HepG2 (cell line): ENCODE data around the gene MIF4GD. TPM values are rescaled to one million over a fixed set of nuclear protein-coding genes. Genes with fewer than 3 reads are reported as not detected.

ENCODE experiments used
- ATF7-NPFF ChIP-seq: sonication (generic); formaldehyde crosslinking; IDR thresholded peaks from 2 replicates; pipeline ENCODE4 v1.8.1; 2023; ENCODE audit warnings: mild to moderate bottlenecking, low read depth, missing genetic modification reagents, moderate library complexity
- CHCHD3 ChIP-seq: sonication (generic); formaldehyde crosslinking; IDR thresholded peaks from 2 replicates; pipeline ENCODE4 v1.8.0; 2022; ENCODE audit warnings: mild to moderate bottlenecking, missing genetic modification reagents, moderate library complexity
- EEA1 ChIP-seq: sonication (generic); formaldehyde crosslinking; IDR thresholded peaks from 2 replicates; pipeline ENCODE4 v1.5.1; 2020; ENCODE audit warnings: mild to moderate bottlenecking, missing genetic modification reagents, borderline replicate concordance
- FOXP1 ChIP-seq, 2 experiments: fragments of 450-650 bp in 1 of 2; IDR thresholded peaks; 2 replicates each; pipeline ENCODE4 v1.6.1; 2017 to 2018; ENCODE audit warnings: antibody characterized with exemption in 1 of 2
- GRHL1 ChIP-seq: sonication (generic); formaldehyde crosslinking; conservative IDR thresholded peaks from 2 replicates; pipeline ENCODE4 v1.8.0; 2022; ENCODE audit warnings: missing genetic modification reagents
- HBP1 ChIP-seq: IDR thresholded peaks from 2 replicates; pipeline ENCODE4 v1.6.1; 2016; ENCODE audit warnings: low read depth, control low read depth
- KLF13 ChIP-seq: sonication (generic); formaldehyde crosslinking; IDR thresholded peaks from 2 replicates; pipeline ENCODE4 v1.4.0; 2020; ENCODE audit warnings: mild to moderate bottlenecking, missing genetic modification reagents
- PHF20 ChIP-seq: sonication (generic); formaldehyde crosslinking; IDR thresholded peaks from 2 replicates; pipeline ENCODE4 v1.5.0; 2020; ENCODE audit warnings: mild to moderate bottlenecking, missing genetic modification reagents
- SAFB2 ChIP-seq: sonication (generic); formaldehyde crosslinking; IDR thresholded peaks from 2 replicates; pipeline ENCODE4 v1.5.1; 2020; ENCODE audit warnings: missing genetic modification reagents, low read depth, mild to moderate bottlenecking, borderline replicate concordance
- SP1 ChIP-seq, 2 experiments: fragments of 450-650 bp in 1 of 2; sonication (generic) in 1 of 2; formaldehyde crosslinking in 1 of 2; IDR thresholded peaks; 2 replicates each; pipeline versions ENCODE4 v1.4.0 to v1.6.1; 2016 to 2020; ENCODE audit warnings: missing genetic modification reagents in 1 of 2
- ZBTB21 ChIP-seq: sonication (generic); formaldehyde crosslinking; IDR thresholded peaks from 2 replicates; pipeline ENCODE4 v1.4.0; 2020; ENCODE audit warnings: missing genetic modification reagents
- ZFP82 ChIP-seq: sonication (generic); formaldehyde crosslinking; IDR thresholded peaks from 2 replicates; pipeline ENCODE4 v1.5.1; 2020; ENCODE audit warnings: mild to moderate bottlenecking, missing genetic modification reagents, borderline replicate concordance
- polyA plus RNA-seq, 8 experiments: library from polyadenylated mRNA; depleted of rRNA in 3 of 8; stranded (reverse) in 7 of 8; unstranded in 1 of 8; fragments of >200 nt; fragmentation: Illumina TruSeq in 4 of 8; extraction: Trizol in 4 of 8; gene quantifications; 2 replicates each; pipeline versions ENCODE4 v1.2.1 to v1.2.3, GENCODE V29; 2011 to 2016; ENCODE audit warnings: low read depth in 4 of 8, missing spikeins in 1 of 8, mixed read lengths in 1 of 8; ENCODE audit not compliant: insufficient read depth in 1 of 8
- total RNA-seq, 5 experiments: library from RNA; depleted of rRNA; stranded (reverse); fragments of >200 nt; fragmentation: Illumina TruSeq; extraction: Trizol; gene quantifications; 2 replicates each; pipeline ENCODE4 v1.2.3, GENCODE V29; 2016; ENCODE audit warnings: low read depth in 1 of 5
- TF ChIP-seq, protein P1 (sequence below): sonication (generic); formaldehyde crosslinking; IDR thresholded peaks from 2 replicates; pipeline ENCODE4 v1.9.0; 2022; ENCODE audit warnings: low read depth, missing genetic modification reagents
- TF ChIP-seq, protein P2 (sequence below): sonication (generic); formaldehyde crosslinking; IDR thresholded peaks from 2 replicates; pipeline ENCODE4 v1.9.0; 2021; ENCODE audit warnings: missing genetic modification reagents, borderline replicate concordance
- TF ChIP-seq, protein P3 (sequence below): sonication (generic); formaldehyde crosslinking; conservative IDR thresholded peaks from 2 replicates; pipeline ENCODE4 v1.8.0; 2022; ENCODE audit warnings: low read depth, missing genetic modification reagents
- TF ChIP-seq, protein P4 (sequence below): IDR thresholded peaks from 2 replicates; pipeline ENCODE4 v1.6.1; 2016; ENCODE audit warnings: missing compliant biosample characterization, missing genetic modification reagents, borderline replicate concordance

The MIF4GD gene
- total and polyA plus RNA-seq, 2 of the 13 experiments (the other 11 are each of a cell fraction or from before 2014, with no cell fraction given), result 14.0 to 28.0 TPM

DNA sequence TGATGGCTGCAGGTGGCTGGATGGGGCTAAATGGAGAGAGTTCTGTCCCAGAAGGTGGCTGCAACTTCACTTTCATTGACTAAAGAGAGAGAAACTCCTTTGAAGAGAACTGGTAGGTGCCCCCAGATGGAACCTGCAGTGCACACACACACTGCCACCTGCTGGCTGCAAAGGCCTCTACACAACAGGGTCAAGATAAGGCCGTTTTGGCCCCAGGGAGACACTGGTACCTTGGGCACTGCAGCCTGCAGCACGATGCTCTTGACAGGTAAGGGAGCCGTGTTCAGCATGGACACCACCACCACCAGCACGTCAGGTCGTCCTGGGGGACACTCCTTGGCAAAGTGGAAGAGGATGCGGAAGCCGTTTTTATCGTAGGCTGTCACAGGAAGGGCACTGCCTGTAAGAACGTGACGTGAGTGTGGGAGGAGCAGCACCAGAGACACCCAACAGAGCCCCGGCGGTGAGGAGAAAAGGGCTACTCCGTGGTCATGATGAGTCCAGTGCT lies 32.3 kb downstream of the MIF4GD start (continued):
- TF ChIP-seq ZBTB21 (CRISPR knock-in tag), result no peak
- TF ChIP-seq EEA1 (CRISPR knock-in tag), result no peak
- TF ChIP-seq, protein P1, sequence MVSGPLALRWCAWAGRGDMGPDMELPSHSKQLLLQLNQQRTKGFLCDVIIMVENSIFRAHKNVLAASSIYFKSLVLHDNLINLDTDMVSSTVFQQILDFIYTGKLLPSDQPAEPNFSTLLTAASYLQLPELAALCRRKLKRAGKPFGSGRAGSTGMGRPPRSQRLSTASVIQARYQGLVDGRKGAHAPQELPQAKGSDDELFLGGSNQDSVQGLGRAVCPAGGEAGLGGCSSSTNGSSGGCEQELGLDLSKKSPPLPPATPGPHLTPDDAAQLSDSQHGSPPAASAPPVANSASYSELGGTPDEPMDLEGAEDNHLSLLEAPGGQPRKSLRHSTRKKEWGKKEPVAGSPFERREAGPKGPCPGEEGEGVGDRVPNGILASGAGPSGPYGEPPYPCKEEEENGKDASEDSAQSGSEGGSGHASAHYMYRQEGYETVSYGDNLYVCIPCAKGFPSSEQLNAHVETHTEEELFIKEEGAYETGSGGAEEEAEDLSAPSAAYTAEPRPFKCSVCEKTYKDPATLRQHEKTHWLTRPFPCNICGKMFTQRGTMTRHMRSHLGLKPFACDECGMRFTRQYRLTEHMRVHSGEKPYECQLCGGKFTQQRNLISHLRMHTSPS, result peak; percentile 23; the same call in 1 of the 2 replicates
- TF ChIP-seq KLF13, result peak; percentile 50; the same call in 1 of the 2 replicates
- TF ChIP-seq, protein P2, sequence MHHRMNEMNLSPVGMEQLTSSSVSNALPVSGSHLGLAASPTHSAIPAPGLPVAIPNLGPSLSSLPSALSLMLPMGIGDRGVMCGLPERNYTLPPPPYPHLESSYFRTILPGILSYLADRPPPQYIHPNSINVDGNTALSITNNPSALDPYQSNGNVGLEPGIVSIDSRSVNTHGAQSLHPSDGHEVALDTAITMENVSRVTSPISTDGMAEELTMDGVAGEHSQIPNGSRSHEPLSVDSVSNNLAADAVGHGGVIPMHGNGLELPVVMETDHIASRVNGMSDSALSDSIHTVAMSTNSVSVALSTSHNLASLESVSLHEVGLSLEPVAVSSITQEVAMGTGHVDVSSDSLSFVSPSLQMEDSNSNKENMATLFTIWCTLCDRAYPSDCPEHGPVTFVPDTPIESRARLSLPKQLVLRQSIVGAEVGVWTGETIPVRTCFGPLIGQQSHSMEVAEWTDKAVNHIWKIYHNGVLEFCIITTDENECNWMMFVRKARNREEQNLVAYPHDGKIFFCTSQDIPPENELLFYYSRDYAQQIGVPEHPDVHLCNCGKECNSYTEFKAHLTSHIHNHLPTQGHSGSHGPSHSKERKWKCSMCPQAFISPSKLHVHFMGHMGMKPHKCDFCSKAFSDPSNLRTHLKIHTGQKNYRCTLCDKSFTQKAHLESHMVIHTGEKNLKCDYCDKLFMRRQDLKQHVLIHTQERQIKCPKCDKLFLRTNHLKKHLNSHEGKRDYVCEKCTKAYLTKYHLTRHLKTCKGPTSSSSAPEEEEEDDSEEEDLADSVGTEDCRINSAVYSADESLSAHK, result no peak
- TF ChIP-seq ATF7-NPFF (CRISPR knock-in tag), result no peak
- TF ChIP-seq GRHL1, result no peak
- TF ChIP-seq, protein P3, sequence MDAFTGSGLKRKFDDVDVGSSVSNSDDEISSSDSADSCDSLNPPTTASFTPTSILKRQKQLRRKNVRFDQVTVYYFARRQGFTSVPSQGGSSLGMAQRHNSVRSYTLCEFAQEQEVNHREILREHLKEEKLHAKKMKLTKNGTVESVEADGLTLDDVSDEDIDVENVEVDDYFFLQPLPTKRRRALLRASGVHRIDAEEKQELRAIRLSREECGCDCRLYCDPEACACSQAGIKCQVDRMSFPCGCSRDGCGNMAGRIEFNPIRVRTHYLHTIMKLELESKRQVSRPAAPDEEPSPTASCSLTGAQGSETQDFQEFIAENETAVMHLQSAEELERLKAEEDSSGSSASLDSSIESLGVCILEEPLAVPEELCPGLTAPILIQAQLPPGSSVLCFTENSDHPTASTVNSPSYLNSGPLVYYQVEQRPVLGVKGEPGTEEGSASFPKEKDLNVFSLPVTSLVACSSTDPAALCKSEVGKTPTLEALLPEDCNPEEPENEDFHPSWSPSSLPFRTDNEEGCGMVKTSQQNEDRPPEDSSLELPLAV (CRISPR knock-in tag), result no peak
- no peak for TF ChIP-seq HBP1 (CRISPR knock-in tag)
- TF ChIP-seq, protein P4, sequence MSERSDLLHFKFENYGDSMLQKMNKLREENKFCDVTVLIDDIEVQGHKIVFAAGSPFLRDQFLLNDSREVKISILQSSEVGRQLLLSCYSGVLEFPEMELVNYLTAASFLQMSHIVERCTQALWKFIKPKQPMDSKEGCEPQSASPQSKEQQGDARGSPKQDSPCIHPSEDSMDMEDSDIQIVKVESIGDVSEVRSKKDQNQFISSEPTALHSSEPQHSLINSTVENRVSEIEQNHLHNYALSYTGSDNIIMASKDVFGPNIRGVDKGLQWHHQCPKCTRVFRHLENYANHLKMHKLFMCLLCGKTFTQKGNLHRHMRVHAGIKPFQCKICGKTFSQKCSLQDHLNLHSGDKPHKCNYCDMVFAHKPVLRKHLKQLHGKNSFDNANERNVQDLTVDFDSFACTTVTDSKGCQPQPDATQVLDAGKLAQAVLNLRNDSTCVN (CRISPR knock-in tag), result no peak
- no peak for TF ChIP-seq CHCHD3 (CRISPR knock-in tag)
- TF ChIP-seq SAFB2, result no peak
- no peak for TF ChIP-seq FOXP1 (IDR thresholded peaks at IDR 0.05)
- TF ChIP-seq FOXP1 (CRISPR knock-in tag; IDR thresholded peaks at IDR 0.05), result no peak
- TF ChIP-seq SP1 (IDR thresholded peaks at IDR 0.05), result no peak
- TF ChIP-seq SP1 (CRISPR knock-in tag; IDR thresholded peaks at IDR 0.05), result no peak
- TF ChIP-seq ZFP82 (CRISPR knock-in tag), result no peak
- no peak for TF ChIP-seq PHF20 (CRISPR knock-in tag)
